Stimulated activated CD8-positive, alpha-beta memory T cell treated with anti-CD3 and anti-CD28 coated beads, Interleukin-4, amount 100 ng/mL, for 1 hour (primary cell): Measurements from ENCODE around the gene CHRM1.

Experiments
- DNase-seq, 2 donors: peaks; one replicate each; pipeline ENCODE4 v3.0.0-alpha.2; 2020; ENCODE audit warnings: low read depth in 2 of 2, low spot score in 1 of 2

CHRM1 gene

DNA sequence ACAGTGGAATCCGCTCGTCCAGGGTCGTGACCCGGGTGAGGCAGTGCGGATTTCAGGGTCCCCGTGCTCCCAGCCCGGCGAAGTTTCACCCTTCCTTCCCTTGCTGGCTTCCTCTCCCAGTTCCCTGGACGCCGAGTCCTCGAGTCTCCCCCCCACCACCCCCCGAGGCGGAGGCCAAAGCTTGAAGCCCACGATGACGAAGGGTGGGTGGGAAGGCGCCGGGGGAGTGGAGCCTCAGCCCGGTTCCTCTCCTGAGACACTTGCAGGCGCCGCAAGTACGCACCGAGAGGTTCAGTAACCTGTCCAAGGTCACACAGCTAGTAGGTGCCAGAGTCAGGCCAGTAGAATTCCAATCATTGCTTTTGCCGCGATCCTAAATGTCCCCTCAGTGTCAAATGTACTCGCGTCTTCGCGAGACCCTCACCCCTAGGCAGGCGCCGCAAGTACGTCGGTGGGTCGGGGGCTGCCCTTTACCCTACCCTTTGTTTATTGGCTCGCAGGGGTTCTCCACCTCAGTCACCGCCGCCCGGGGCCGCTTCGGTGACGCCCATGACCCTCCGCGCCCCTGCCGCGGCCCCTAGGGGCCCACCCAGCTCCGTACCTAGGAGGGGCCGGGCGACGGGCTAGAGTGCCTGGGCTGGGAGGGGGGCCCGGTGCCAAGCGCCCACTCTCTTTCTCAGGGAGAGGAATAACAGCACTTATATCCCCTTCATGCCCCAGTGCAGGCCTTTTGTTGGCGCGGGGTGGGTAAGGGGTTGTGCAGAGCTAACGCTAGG is 5.7 kb upstream of the CHRM1 start:
- DNase-seq, result no peak

DNA sequence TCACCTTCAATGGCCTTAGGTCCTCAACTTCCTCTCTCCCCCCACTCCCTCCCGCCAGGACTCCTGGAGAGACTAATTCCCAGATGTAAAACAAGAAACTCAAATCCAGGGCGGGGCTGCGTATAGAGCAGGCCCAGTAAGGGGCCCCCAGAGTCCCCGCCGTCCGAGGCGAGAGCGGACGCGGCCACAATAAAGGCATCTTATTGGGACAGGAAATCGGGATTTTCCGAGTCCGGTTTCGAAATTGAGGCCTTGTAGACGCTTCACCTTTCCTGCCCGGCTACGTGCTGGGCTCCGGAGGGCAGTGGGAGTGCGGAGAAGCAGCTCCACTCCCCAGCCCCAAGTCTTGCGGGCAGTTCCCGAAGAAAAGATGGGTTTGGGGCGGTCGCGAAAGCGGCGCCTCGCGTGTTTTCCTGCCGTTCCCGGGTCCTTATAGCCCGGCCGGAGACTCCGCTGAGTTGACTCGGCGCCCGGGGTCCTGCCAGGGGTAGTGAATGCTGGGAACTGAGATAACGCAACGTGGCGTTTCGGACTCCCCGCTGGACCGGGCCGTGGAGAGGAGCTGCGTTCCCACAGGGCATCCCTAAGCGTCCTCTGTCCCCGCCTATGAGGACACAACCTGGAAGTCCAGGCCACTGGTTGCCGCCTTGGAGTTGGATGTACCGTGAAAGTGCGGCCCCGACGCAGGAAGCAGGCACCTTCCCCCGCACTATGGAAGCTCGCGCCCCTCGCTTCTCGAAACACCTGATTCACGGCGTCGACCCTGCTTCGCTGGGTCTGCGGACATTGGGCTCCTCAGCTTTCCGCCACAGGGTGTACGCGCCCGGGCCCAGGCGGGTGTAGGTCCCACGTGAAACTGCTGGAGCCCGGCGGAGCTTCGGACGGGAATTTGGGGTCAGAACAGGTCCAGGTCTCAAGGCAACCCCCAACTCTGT is 4.8 kb upstream of the CHRM1 start:
- no peak for DNase-seq

DNA sequence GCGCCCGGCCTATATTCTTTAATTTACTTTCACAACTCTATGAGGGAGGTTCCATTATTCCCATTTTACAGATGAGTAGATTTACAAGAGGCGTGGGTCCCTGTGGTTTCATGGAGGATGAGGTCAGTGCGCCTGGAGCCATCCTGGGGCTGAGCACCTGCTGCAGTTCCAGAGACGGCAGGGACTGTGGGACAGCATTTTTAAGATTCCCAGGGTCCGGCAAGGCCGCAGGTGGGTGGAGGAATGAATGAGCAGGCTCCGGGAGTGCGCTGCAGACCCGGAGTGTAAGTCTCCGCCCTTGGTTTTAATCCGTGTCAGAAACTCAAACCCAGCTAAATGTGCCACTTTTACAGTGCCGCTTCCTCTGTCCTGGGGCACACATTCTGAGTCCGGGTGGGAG is 4.1 kb upstream of the CHRM1 start:
- no peak for DNase-seq

DNA sequence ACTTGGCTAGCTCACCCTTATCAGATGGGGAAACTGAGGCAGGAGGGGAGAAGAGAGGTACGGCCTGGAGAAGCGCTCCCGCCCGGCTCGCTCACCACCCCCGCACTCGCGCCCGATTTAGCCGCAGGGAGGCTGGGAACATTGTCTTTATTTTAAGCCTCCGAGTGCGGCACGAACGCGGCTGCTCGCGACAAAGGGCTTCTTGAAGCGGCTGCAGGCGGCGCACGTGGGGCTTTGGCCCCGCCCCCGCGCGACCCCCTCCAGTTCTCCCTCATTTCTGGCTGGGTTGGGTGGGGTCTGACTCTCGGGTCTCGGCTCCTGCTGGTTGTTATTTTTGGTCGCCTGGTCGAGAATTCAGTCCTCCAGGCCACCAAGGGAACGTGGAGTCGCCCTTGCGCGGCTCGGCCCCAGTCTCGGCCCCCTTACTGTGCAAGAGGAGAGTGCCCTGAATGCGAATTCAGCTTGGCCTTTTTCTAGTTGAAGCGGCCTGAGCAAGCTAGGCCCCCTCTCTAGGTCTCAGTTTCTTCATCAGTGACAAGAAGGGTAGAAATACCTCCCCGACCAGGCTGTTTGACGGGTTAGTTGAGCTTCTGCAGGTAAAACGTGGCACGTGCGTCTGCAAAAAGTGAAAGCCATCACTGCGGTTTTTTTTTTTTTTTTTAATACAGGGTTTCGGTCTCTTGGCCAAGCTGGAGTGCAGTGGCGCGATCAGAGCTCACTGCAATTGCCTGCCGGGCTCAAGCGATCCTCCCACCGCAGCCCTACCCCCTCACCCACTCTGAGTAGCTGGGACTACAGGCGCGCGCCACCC is 2.6 kb upstream of the CHRM1 start:
- no peak for DNase-seq

DNA sequence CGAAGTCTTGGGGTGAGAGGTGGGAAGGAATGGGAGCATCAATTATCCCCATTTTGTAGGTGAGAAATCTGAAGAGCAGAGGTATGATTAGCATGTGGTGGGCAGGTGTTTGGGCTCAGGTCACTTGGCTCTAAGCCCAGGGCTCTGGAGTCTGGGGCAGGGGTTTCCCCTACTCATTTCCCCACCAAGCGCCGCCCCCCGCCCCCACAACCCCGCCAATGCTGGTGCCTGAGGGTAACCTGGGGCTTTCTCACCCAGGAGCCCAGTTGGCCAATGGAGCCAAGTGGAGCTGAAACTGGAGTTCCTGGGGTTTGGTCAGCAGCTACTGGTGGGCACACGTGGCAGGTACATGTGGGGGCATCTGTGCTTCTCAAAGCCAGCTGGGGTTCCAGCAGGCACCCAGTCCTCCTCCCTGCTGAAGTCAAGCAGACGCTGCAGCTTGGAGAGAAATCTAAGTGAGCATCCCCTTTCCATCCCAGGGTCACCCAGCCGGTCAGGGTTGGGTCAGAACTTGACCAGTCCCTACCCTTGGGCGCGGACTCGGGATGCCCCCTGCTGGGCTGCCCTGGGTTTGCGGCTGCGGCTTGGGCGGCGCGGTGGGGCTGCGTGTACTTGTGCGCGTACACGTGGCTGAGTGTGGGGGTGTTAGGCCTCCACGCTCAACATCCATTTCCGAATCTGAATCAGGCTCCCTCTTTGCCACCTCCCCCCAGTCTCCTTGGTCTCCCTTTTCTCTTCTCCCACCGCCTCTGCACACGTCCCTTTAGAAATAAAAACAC is 1.7 kb upstream of the CHRM1 start:
- no peak for DNase-seq

DNA sequence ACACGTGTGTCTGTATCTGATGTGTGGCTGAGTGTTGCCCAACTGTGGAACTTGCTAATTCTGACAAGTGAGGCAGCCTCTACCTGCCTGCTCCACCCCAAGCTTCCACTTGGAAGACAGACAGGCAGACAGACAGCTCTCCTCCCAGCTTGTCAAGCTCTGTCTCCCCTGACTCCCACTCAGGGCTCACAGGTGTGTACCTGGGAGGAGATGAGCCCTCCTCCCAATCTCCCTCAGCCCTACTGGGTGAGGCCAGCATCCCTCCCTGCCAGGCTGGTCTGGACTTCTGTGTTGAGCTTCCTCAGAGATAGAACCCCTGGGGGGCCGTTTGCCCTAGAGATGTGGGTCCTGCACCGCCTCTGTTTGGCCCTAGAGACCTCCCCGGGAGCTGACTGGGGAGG is 1.0 kb upstream of the CHRM1 start:
- DNase-seq, result no peak

DNA sequence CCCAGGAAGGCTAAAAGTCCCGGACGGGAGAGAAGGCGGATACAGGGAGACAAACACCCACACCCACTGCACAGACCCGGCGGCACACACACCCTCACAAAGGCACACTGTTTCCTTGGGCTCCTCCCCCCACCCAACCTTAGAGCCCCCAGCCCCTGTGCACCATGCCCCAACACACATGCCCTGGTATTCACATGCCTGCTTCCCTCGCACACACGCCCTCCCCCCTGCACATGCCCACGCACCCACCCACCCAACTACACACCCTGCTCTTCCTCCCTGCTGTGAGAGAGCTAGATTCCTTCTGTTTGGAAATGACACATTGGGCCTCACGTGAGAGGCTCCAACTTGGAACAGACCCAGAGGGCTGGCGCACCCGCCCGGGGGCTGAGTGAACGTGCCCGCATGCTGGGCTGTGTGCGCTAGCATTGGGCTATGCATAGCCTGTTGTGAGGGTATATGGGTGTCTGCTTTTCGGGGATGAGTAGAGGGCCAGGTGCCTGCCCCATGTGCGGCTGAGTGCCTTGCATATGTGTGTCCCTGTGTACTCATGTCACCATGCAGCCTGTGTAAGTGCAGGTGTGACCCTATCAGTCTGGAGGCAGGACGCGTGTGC is 518 bp upstream of the CHRM1 start:
- no peak for DNase-seq

DNA sequence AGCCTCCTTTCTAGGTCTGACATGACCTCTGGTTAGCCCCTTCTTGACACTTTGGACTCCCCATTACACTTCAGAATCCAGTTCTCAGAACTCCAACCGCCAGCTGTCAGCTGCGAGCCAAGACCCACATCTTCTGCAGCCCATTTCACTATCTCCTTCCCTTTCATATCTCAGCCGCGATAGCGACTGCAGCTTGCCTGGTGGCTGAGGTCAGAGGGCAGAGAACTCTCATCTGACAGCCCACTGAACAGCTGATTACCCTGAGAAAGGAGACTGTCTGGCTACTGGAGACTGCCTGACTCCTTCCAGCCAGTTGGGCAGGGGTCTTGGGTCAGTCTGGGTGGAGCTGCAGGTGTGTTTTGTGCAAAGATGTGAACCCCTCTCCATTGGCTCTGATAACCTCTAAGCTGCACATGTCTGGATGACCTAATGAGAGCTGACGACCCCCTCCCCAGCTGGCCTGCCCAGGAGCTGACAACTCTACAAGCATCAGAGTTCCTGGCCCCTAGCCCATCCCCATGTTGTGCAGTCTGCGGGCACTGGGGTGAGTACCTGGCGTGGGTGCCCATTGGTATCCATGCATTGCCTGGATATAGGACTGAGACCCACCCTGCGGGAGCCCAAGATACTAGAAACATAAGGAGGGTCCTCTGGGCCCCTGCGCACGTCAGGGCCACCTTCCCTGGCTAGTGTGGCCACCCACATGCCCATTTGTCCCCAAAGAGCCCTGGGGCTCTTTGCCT is 1.1 kb downstream of the CHRM1 start:
- DNase-seq, result no peak

DNA sequence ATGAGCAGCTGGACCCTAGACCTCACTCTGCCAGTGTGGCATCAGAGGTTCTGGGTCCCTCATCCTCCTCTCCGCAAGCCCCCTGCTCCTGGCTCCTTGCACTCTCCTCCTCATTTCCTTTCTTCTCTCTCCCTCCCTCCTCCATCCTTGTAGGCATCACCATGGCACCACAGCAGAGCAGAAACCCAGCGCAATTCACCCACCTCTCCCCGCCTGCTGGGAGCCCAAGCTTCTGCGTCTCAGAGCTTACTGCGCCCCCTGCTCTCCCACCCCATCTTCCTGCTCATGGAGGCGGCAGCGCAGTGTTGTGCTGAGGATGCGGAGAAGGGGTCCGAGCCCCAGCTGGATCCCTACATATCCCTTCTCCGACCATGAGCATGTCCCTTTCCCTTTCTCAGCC is 1.7 kb downstream of the CHRM1 start:
- no peak for DNase-seq

DNA sequence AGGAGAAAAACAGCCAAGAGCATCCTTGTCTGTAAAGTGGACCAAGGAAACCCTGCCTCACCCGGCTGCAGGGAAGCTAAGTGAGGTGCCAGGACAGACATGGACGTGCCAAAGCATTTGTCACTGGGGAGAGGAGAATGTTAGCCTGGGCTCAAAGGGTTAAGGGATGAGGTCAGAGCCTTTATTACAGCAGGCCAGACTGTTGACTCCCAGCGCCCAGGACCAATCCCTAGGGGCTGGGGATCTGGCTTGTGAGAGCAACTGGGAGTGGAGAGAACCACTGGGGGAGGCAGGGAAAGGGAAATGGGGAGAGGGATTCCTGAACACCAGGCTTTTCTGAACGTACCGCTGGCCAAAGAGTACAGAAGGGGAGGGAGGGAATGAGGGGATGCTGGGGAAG is 2.6 kb downstream of the CHRM1 start:
- DNase-seq, result no peak

DNA sequence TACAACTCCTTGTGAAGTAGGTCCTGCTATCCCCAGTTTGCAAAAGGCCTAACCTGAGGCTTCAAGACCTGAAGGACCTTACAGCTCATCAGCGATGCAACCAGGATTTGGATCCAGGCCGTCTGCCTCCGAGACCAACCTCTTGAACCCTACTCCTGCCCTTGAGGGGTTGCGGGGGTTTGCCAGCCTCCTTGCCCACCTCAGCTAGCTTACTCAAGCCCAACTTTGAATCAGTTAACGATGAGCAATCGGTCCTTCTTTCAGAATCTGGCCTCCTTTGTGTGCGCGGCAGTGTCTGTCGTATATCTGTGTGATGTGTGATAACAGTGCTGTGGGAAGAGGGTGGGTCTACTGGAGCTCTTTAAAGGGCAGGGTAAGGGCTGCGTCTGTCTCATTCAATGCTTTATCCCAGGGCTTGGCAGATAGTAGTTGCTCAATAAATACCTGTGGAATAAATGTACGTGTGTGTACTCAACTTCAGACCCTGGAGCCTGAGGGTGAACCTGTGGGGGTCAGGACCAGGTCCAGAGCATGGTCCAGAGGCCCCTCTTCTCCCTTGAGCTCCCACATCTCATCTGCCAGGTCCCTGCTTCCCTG is 3.2 kb downstream of the CHRM1 start:
- no peak for DNase-seq

DNA sequence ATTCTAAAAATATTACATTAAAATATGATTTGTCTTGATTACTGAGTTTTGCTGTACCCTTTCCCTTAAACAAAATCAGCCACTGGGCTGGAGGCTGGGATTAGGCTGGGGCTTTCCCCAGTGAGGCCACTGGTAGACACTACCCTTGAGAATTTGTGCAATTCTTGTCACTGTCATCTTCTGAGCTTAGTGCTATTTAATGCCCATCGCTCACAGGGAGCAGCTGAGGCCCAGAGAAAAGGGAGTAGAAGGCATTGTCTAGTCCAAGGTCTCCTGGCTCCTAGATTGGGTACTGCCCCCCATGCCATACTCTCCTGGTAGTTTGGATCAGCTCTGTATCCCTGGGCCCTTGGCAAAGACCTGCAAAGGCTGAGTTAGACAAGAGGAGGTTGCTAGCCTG is 6.7 kb downstream of the CHRM1 start:
- DNase-seq, result no peak

DNA sequence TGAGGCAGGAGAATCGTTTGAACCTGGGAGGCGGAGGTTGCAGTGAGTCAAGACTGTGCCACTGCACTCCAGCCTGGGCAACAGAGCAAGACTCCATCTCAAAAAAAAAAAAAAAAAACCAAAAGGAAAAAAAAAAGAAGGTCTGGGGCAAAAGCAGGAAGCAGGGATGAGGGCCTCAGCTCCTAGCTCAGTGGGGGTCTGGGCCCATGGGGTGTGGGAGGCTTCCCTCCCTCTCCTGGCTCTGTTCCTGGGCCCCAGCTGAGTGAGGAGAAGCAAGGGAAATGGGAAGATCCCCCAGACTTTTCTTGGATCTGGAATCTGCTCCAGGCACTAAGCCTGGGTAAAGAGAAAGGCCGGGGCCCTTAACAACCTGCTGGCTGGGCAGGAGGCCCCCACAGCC is 8.9 kb downstream of the CHRM1 start:
- no peak for DNase-seq

DNA sequence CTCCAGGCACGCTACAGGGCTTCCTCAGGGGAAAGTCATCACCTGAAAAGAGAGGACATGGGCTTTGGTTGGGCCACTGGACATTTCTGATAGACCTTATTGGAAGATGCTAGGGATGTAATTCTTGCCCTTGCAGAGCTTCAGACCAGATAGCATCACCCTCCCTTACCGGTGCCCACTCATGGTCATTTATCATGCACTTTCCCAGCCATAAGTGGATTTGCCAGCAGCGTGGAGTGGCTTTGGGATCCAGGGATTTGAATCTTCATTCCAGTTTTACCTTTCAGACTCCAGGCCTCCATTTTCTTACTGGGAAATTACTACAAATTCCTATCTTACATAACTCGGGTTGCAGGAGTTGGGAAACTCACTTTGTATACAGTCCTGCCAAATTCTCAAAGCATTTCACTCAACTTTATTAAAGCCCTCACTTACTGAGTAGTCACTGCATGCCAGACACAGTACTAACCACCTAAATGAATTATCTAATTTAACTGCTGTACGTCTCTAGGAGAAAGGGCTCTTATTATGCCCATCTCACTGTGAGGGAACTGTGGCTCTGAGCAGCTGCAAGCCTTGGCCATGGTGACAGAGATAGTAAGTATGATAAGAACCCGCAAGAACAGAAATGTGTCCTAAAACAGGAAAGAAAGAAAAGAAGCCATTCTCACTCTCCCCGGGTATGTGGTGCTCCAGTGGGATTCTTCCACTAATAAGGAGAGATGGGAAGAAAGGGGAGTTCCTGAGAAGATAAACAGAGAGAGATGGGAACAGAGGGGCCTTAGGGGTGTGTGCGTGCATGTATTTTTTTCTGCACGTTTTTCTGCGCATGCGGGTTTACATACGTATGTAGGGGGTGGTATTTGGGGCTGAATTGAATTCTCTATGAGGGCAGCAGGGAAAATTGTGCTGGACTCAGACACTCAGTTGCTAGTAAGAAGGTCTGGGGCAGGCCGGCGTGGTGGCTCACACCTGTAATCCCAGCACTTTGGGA is 9.7 kb downstream of the CHRM1 start:
- DNase-seq, result no peak

DNA sequence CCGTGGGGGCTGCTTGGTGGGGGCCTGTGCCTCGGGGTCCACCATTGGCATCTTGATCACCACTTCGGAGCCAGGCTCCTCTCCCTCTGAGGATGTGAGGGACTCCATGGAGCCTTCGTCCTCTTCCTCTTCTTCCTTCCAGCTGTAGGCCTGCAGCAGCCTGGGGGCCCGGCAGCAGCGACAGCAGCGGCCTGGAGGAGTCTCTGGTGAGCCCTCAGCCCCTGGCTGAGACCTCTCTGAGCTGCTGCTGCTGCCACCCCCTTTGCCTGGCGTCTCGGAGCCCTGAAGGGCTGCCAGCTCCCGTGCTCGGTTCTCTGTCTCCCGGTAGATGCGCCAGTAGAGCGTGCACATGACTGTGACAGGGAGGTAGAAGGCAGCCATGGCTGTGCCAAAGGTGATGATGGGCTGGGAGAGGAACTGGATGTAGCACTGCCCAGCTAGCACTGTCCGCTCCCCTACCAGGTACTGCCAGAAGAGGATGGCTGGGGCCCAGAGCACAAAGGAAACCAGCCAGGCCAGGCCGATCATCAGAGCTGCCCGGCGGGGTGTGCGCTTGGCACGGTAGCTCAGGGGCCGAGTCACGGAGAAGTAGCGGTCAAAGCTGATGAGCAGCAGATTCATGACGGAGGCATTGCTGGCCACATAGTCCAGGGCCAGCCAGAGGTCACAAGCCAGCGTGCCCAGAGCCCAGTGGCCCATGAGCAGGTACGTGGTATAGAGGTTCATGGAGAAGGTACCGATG is 10.9 kb downstream of the CHRM1 start:
- DNase-seq, result no peak

DNA sequence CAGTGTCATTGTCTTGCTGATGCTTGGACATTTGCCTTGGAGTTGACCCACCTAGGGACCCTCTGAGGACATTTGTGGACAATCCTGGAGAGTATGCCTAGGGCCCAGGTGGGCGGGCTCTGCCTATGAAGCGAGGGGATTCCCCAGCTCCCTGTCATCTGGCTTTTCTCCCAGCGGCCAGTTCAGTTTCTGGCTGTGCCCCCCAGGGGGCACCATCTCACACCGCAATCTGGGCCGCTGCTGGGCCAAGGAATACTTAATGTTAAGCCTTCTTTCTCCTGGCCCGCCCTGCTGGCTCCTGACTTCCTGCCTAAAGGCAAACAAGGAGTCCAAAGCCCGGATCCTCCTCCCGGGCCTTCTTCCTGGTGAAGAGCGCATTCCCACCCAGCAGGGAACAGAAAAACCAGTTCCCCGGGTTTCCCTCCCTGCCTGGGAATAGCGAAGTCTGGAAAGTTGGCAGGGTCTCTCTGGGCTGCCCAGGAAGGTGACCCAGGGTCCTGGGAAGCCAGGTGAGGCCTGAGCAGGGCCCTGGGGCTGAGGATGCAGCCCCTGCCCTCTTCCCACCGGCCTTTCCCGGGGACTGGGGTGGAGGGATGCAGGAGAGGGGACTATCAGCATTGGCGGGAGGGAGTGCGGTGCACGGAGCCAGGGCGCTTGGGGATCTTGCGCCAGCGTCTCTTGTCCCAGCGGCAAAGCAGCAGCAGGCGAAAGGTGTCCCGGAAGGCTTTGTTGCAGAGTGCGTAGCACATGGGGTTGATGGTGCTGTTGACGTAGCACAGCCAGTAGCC is 11.9 kb downstream of the CHRM1 start:
- no peak for DNase-seq
